Measurements from ENCODE around the gene MAP2K6. TPM values are rescaled to one million over a fixed set of nuclear protein-coding genes. Genes with fewer than 3 reads are reported as not detected.

Gene MAP2K6
- total RNA-seq, 2 experiments from 2014 or later: 14.0 to 14.6 TPM

DNA sequence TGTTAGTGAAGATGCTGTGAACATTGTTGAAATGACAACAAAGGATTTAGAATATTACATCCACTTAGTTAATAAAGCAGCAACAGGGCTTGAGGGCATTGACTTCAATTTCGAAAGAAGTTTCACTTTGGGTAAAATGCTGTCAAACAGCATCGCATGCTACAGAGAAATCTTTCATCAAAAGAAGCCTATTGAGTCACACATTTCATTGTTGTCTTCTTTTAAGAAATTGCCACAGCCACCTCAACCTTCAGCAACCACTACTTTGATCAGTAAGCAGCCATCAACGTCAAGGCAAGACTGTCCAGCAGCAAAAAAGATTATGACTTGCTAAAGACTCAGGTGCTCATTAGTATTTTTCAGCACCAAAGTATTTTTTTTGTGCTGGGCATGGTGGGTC is 13.2 kb upstream of the MAP2K6 start:
- Histone ChIP-seq H3K36me3 (ENCODE audit: insufficient read depth, low read length) (no peaks in the 10 kb centered on the region), H3K27ac (ENCODE audit: low read depth in 1 of 2, low read length in 2 of 2) (no peak overlapping the region), H3K27me3 (ENCODE audit: control insufficient read depth in 1 of 2, insufficient read depth in 2 of 2, low read length in 2 of 2) (no peaks in the 10 kb centered on the region), H3K9me3 (ENCODE audit: control insufficient read depth in 1 of 2, insufficient read depth in 1 of 2, low read length in 2 of 2) (peaks cover 0 to 5% of the 10 kb centered on the region in 2 experiments), H3K4me3 (ENCODE audit: low read length) (no peak overlapping the region), H3K4me1 (ENCODE audit: insufficient read depth, low read length) (no peaks in the 10 kb centered on the region)
- intact Hi-C loops (cut with DNase I, micrococcal nuclease): no loop called here
- H3K27ac Mint-ChIP-seq: no peak overlapping the region
- POLR2A ChIA-PET: no interaction called here
- ATAC-seq (ENCODE audit: poor library complexity) (no peak), DNase-seq (no peak)
- no peaks in the 10 kb centered on the region for H3K4me1 Mint-ChIP-seq (ENCODE audit: low read depth)
- no peaks in the 10 kb centered on the region for H3K9me3 Mint-ChIP-seq
- no peaks in the 10 kb centered on the region for H3K27me3 Mint-ChIP-seq
- TF ChIP-seq, protein P1, sequence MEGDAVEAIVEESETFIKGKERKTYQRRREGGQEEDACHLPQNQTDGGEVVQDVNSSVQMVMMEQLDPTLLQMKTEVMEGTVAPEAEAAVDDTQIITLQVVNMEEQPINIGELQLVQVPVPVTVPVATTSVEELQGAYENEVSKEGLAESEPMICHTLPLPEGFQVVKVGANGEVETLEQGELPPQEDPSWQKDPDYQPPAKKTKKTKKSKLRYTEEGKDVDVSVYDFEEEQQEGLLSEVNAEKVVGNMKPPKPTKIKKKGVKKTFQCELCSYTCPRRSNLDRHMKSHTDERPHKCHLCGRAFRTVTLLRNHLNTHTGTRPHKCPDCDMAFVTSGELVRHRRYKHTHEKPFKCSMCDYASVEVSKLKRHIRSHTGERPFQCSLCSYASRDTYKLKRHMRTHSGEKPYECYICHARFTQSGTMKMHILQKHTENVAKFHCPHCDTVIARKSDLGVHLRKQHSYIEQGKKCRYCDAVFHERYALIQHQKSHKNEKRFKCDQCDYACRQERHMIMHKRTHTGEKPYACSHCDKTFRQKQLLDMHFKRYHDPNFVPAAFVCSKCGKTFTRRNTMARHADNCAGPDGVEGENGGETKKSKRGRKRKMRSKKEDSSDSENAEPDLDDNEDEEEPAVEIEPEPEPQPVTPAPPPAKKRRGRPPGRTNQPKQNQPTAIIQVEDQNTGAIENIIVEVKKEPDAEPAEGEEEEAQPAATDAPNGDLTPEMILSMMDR (IDR thresholded peaks at IDR 0.05): no peak
- CTCF ChIA-PET: no interaction called here
- H3K4me3 Mint-ChIP-seq: no peak overlapping the region
- H3K36me3 Mint-ChIP-seq (ENCODE audit: low read depth): no peaks in the 10 kb centered on the region

DNA sequence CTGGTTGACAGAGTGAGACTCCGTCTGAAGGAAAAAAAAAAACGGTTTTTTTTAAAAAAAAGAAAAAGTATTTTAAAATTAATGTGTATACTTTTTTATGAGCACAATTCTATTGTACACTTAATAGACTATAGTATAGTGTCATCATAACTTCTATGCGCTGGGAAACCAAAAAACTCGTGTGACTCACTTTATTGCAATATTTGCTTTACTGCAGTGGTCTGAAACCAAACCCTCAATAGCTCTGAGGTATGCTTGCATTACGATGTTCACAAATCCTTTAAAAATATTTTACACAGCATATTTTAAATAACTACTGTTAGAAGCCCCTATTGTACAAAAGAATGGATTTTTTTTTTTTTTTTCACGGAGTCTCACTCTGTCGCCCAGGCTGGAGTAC is 12.4 kb upstream of the MAP2K6 start:
- DNase-seq (no peak), ATAC-seq (ENCODE audit: poor library complexity) (no peak)
- no peaks in the 10 kb centered on the region for H3K9me3 Mint-ChIP-seq
- no peaks in the 10 kb centered on the region for H3K36me3 ChIP-seq (ENCODE audit: insufficient read depth, low read length)
- H3K27ac ChIP-seq (ENCODE audit: low read depth in 1 of 2, low read length in 2 of 2): no peak overlapping the region
- CTCF ChIA-PET: no interaction called here
- H3K4me1 ChIP-seq (ENCODE audit: insufficient read depth, low read length): no peaks in the 10 kb centered on the region
- no peak overlapping the region for H3K4me3 Mint-ChIP-seq
- H3K36me3 Mint-ChIP-seq (ENCODE audit: low read depth): no peaks in the 10 kb centered on the region
- no peaks in the 10 kb centered on the region for H3K27me3 Mint-ChIP-seq
- H3K4me1 Mint-ChIP-seq (ENCODE audit: low read depth): no peaks in the 10 kb centered on the region
- POLR2A ChIA-PET: interaction anchor here (0.7 kb wide), 2 partner anchors 69 to 142 kb away, joined by 3 to 4 read pairs; no protein-coding TSS in a partner anchor
- no peak overlapping the region for H3K4me3 ChIP-seq (ENCODE audit: low read length)
- H3K27me3 ChIP-seq (ENCODE audit: control insufficient read depth in 1 of 2, insufficient read depth in 2 of 2, low read length in 2 of 2): no peaks in the 10 kb centered on the region
- TF ChIP-seq, protein P1 (IDR thresholded peaks at IDR 0.05): no peak
- intact Hi-C loops (cut with DNase I, micrococcal nuclease): no loop called here
- H3K27ac Mint-ChIP-seq: no peak overlapping the region
- peaks cover 0 to 5% of the 10 kb centered on the region in 2 experiments for H3K9me3 ChIP-seq (ENCODE audit: control insufficient read depth in 1 of 2, insufficient read depth in 1 of 2, low read length in 2 of 2)

DNA sequence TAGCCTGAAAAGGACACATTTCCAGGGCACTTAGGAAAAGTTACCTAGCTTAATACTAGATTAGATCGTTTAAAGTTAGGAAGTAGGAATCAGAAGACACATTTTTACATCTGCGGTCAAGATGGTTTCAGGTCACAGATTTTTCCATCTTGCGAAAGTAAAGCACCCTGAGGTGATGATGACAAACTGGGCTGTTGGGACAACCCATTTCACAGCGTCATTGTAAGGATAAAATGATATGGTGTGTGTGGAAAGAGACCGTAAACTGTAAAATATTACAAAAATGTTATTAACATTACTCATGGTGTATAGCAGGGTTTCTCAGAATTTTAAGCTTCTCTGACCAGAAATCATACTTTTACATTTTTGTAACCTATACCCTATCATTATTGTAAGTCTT is 10.1 kb upstream of the MAP2K6 start:
- Mint-ChIP-seq H3K27ac (no peak overlapping the region), H3K27me3 (no peaks in the 10 kb centered on the region), H3K36me3 (ENCODE audit: low read depth) (no peaks in the 10 kb centered on the region), H3K9me3 (no peaks in the 10 kb centered on the region), H3K4me3 (no peak overlapping the region), H3K4me1 (ENCODE audit: low read depth) (no peaks in the 10 kb centered on the region)
- intact Hi-C loops (cut with DNase I, micrococcal nuclease): no loop called here
- TF ChIP-seq, protein P1 (IDR thresholded peaks at IDR 0.05): no peak
- Histone ChIP-seq H3K4me1 (ENCODE audit: insufficient read depth, low read length) (no peaks in the 10 kb centered on the region), H3K36me3 (ENCODE audit: insufficient read depth, low read length) (no peaks in the 10 kb centered on the region), H3K4me3 (ENCODE audit: low read length) (no peak overlapping the region), H3K27me3 (ENCODE audit: control insufficient read depth in 1 of 2, insufficient read depth in 2 of 2, low read length in 2 of 2) (no peaks in the 10 kb centered on the region), H3K9me3 (ENCODE audit: control insufficient read depth in 1 of 2, insufficient read depth in 1 of 2, low read length in 2 of 2) (peaks cover 0 to 5% of the 10 kb centered on the region in 2 experiments), H3K27ac (ENCODE audit: low read depth in 1 of 2, low read length in 2 of 2) (no peak overlapping the region)
- ATAC-seq (ENCODE audit: poor library complexity): no peak
- no peak for DNase-seq
- ChIA-PET POLR2A (no interaction called here), CTCF (interaction anchor here (1.1 to 1.6 kb wide), 2 partner anchors 9 to 16 kb away, joined by 4 to 6 read pairs; no protein-coding TSS in a partner anchor)

Data from CD4-positive, alpha-beta T cell (primary cell).